Neural cell (in vitro differentiated cells): ENCODE data around the gene OTOG. TPM values are rescaled to one million over a fixed set of nuclear protein-coding genes. Genes with fewer than 3 reads are reported as not detected.

Experiments used
- H2AFZ ChIP-seq: fragments of 200-600, 300-800 bp; sonication (generic), shearing (Covaris generic); 2 replicates; pipeline ENCODE4 v1.6.0; 2014; ENCODE audit warnings: low read depth, mild to moderate bottlenecking, antibody characterized with exemption, low read length, moderate library complexity
- H3F3A ChIP-seq: fragments of 200-600 bp; shearing (Covaris generic); 2 replicates; pipeline ENCODE4 v1.6.1; 2016; ENCODE audit warnings: mild to moderate bottlenecking, moderate library complexity, mixed read lengths, antibody characterized with exemption, low read length; ENCODE audit not compliant: insufficient read depth, poor library complexity, severe bottlenecking
- H3K27ac ChIP-seq: fragments of 200-600, 300-800 bp; sonication (generic), shearing (Covaris generic); 2 replicates; pipeline ENCODE4 v1.5.1; 2014; ENCODE audit warnings: mild to moderate bottlenecking, low read length, moderate library complexity
- H3K27me3 ChIP-seq: fragments of 300-800, 200-600 bp; sonication (generic), shearing (Covaris generic); 2 replicates; pipeline ENCODE4 v1.6.0; 2014; ENCODE audit warnings: mild to moderate bottlenecking, low read depth, low read length, moderate library complexity; ENCODE audit not compliant: insufficient read depth
- H3K36me3 ChIP-seq: fragments of 300-800, 200-600 bp; sonication (generic), shearing (Covaris generic); 2 replicates; pipeline ENCODE4 v1.5.1; 2014; ENCODE audit warnings: mild to moderate bottlenecking, antibody characterized with exemption, low read length, moderate library complexity; ENCODE audit not compliant: insufficient read depth
- H3K4me2 ChIP-seq: fragments of 300-800, 200-600 bp; sonication (generic), shearing (Covaris generic); 2 replicates; pipeline ENCODE4 v1.6.0; 2014; ENCODE audit warnings: mild to moderate bottlenecking, low read length
- H3K4me3 ChIP-seq: fragments of 300-800, 200-600 bp; sonication (generic), shearing (Covaris generic); 2 replicates; pipeline ENCODE4 v1.5.1; 2014; ENCODE audit warnings: mild to moderate bottlenecking, low read length, moderate library complexity
- H3K79me2 ChIP-seq: fragments of 200-600 bp; shearing (Covaris generic); replicated peaks from 2 replicates; pipeline ENCODE4 v1.6.0; 2014; ENCODE audit warnings: mild to moderate bottlenecking, low read length, moderate library complexity; ENCODE audit not compliant: insufficient read depth
- H3K9ac ChIP-seq: fragments of 300-800, 200-600 bp; sonication (generic), shearing (Covaris generic); 2 replicates; pipeline ENCODE4 v1.6.1; 2016; ENCODE audit warnings: mild to moderate bottlenecking, low read length, mixed read lengths
- H3K9me2 ChIP-seq: fragments of 200-600 bp; shearing (Covaris generic); 2 replicates; pipeline ENCODE4 v1.6.1; 2016; ENCODE audit warnings: mild to moderate bottlenecking, low read length, mixed read lengths; ENCODE audit not compliant: insufficient read depth
- H3K9me3 ChIP-seq: fragments of 200-600, 300-800 bp; sonication (generic), shearing (Covaris generic); 2 replicates; pipeline ENCODE4 v1.6.1; 2016; ENCODE audit warnings: mild to moderate bottlenecking, mixed run types, low read length, moderate library complexity, mixed read lengths
- H4K20me1 ChIP-seq: fragments of 200-600 bp; shearing (Covaris generic); 2 replicates; pipeline ENCODE4 v1.6.1; 2016; ENCODE audit warnings: mild to moderate bottlenecking, mixed run types; ENCODE audit not compliant: insufficient read depth
- CTCF ChIP-seq: fragments of 450-650 bp; IDR thresholded peaks from 2 replicates; pipeline ENCODE4 v1.5.1; 2014; ENCODE audit warnings: antibody characterized with exemption, mild to moderate bottlenecking, moderate library complexity; ENCODE audit not compliant: poor library complexity, severe bottlenecking
- EP300 ChIP-seq: fragments of 450-650 bp; conservative IDR thresholded peaks from 2 replicates; pipeline ENCODE4 v1.6.1; 2014; ENCODE audit warnings: antibody characterized with exemption, mild to moderate bottlenecking, moderate library complexity; ENCODE audit not compliant: poor library complexity, severe bottlenecking
- EZH2 ChIP-seq: fragments of 200-600, 300-800 bp; shearing (Covaris generic), sonication (generic); IDR thresholded peaks from 2 replicates; pipeline ENCODE4 v1.6.1; 2014; ENCODE audit warnings: antibody characterized with exemption, low read length, borderline replicate concordance, mild to moderate bottlenecking; ENCODE audit not compliant: insufficient read depth, poor library complexity, severe bottlenecking
- MXI1 ChIP-seq: fragments of 450-650 bp; conservative IDR thresholded peaks from 2 replicates; pipeline ENCODE4 v1.6.1; 2014; ENCODE audit warnings: antibody characterized with exemption, mild to moderate bottlenecking; ENCODE audit not compliant: poor library complexity, severe bottlenecking
- POLR2AphosphoS5 ChIP-seq: IDR thresholded peaks from 2 replicates; pipeline ENCODE4 v1.6.1; 2012
- RAD21 ChIP-seq: fragments of 450-650 bp; conservative IDR thresholded peaks from 2 replicates; pipeline ENCODE4 v1.6.1; 2014; ENCODE audit warnings: antibody characterized with exemption, mild to moderate bottlenecking, moderate library complexity
- REST ChIP-seq: IDR thresholded peaks from 2 replicates; pipeline ENCODE4 v1.6.1; 2012; ENCODE audit warnings: borderline replicate concordance
- SMC3 ChIP-seq: fragments of 450-650 bp; conservative IDR thresholded peaks from 2 replicates; pipeline ENCODE4 v1.6.1; 2014; ENCODE audit warnings: antibody characterized with exemption, mild to moderate bottlenecking, moderate library complexity; ENCODE audit not compliant: poor library complexity
- TAF1 ChIP-seq: IDR thresholded peaks from 2 replicates; pipeline ENCODE4 v1.6.1; 2012; ENCODE audit warnings: low read depth
- polyA plus RNA-seq: library from polyadenylated mRNA; depleted of rRNA; stranded (reverse); fragments of >200 nt; gene quantifications from 2 replicates; pipeline ENCODE4 v1.2.3, GENCODE V29; 2014

The OTOG gene
- polyA plus RNA-seq, 1 donor from 2014 or later: not detected

GRCh38 chr11:17638311-17638710, 91.3 kb downstream of the OTOG start:
- TF ChIP-seq RAD21 (no peak), MXI1 (no peak), SMC3 (no peak)
- no peaks in the 10 kb centered on the region for H3K9me3 ChIP-seq

GRCh38 chr11:17639091-17639490, 92.0 kb downstream of the OTOG start:
- TF ChIP-seq EP300 (no peak), MXI1 (no peak), POLR2AphosphoS5 (no peak), TAF1 (no peak), CTCF (no peak)
- Histone ChIP-seq H3K27me3 (no peaks in the 10 kb centered on the region), H3K9ac (no peak overlapping the region), H4K20me1 (no peaks in the 10 kb centered on the region), H3K27ac (no peak overlapping the region), H3F3A (no peaks in the 10 kb centered on the region), H3K4me3 (no peak overlapping the region), H3K9me3 (no peaks in the 10 kb centered on the region), H3K36me3 (no peaks in the 10 kb centered on the region), H3K4me2 (no peak overlapping the region), H2AFZ (no peak overlapping the region), H3K9me2 (no peaks in the 10 kb centered on the region), H3K79me2 (no peaks in the 10 kb centered on the region)

More at GRCh38 chr11:17638311-17638710, 91.3 kb downstream of the OTOG start:
- Histone ChIP-seq H3K4me3 (no peak overlapping the region), H3K4me2 (no peak overlapping the region), H3K79me2 (no peaks in the 10 kb centered on the region), H3K9ac (no peak overlapping the region), H3K27ac (no peak overlapping the region), H3K27me3 (no peaks in the 10 kb centered on the region), H3F3A (no peaks in the 10 kb centered on the region), H4K20me1 (no peaks in the 10 kb centered on the region), H2AFZ (no peak overlapping the region), H3K9me2 (no peaks in the 10 kb centered on the region), H3K36me3 (no peaks in the 10 kb centered on the region)

- TF ChIP-seq MXI1: no peak
- TF ChIP-seq REST: no peak
- TF ChIP-seq SMC3: no peak
- TF ChIP-seq RAD21: no peak
- no peak for TF ChIP-seq POLR2AphosphoS5
- TF ChIP-seq EP300: no peak
- no peak for TF ChIP-seq CTCF
- TF ChIP-seq EZH2: no peak
- TF ChIP-seq TAF1: no peak
- Histone ChIP-seq H3K27ac (no peak overlapping the region), H3K4me2 (no peak overlapping the region)
Measured at GRCh38 chr11:17639781-17640180, 92.7 kb downstream of the OTOG start.

More at GRCh38 chr11:17639781-17640180, 92.7 kb downstream of the OTOG start:
- Histone ChIP-seq H3F3A (no peaks in the 10 kb centered on the region), H3K4me3 (no peak overlapping the region), H3K79me2 (no peaks in the 10 kb centered on the region), H3K9ac (no peak overlapping the region), H3K9me2 (no peaks in the 10 kb centered on the region), H4K20me1 (no peaks in the 10 kb centered on the region), H3K27me3 (no peaks in the 10 kb centered on the region), H3K9me3 (no peaks in the 10 kb centered on the region), H3K36me3 (no peaks in the 10 kb centered on the region), H2AFZ (no peak overlapping the region)
